ENCODE data around the gene CASP2. TPM values are rescaled to one million over a fixed set of nuclear protein-coding genes. Genes with fewer than 3 reads are reported as not detected.
"Not testable (repeated sequence)": the region's sequence is repeated elsewhere in the genome, so short reads cannot be mapped to it uniquely, and the experiment has no call there.

The CASP2 gene
- polyA plus RNA-seq, 2 of the 4 experiments (the other 2 are of a cell fraction): 17.7 to 26.0 TPM

GRCh38 chr7:143259765-143260164 lies 28.4 kb upstream of the CASP2 start:
- WGBS (ENCODE audit: missing lambda C conversion rate): 74% methylated on average over 2 of the region's 2 CpGs
- Histone ChIP-seq H3K4me1 (peaks cover 21% of the 10 kb centered on the region), H3K4me3 (no peak overlapping the region), H3K4me2 (no peak overlapping the region), H3K27ac (no peak overlapping the region), H3K9me3 (no peaks in the 10 kb centered on the region)
- CTCF ChIA-PET: interaction anchor here (4.6 kb wide), 1 partner anchor 19 kb away, joined by 21 read pairs; no protein-coding TSS in a partner anchor
- POLR2A ChIA-PET: interaction anchor here (0.6 kb wide), 1 partner anchor 32 kb away, joined by 4 read pairs; no protein-coding TSS in a partner anchor
- TF ChIP-seq RFX5 (IDR thresholded peaks at IDR 0.05): no peak
- TF ChIP-seq FOSL2 (IDR thresholded peaks at IDR 0.05): no peak
- peak; percentile 65 for TF ChIP-seq FOSL2 (CRISPR knock-in tag; IDR thresholded peaks at IDR 0.05)
- ATAC-seq: no peak
- FAIRE-seq: no peak
- DNase-seq (ENCODE audit: low read depth in 1 of 2, low spot score in 1 of 2): peak in 1 of 2 experiments; percentile 35

DNA sequence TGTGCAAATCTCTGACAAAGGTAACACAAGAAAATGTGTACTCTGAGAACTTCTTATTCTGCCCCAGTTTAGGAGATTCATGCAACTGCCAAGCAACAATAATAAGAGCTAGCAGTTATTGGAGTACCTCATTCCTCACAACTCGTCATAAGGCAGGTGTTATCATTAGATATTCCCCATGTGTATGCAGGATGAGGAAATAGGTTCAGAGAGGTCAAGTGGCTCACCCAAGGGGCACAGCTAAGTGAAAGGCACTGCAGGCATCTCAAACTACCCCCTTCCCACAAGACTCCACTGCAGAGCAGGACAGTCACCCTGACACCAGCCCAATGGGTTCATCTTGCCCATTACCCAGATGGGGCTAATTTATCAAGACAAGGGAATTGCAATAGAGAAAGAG lies 26.2 kb upstream of the CASP2 start:
- CTCF ChIA-PET: interaction anchor here (2.4 kb wide), 1 partner anchor 22 kb away, joined by 15 read pairs; no protein-coding TSS in a partner anchor
- ATAC-seq: no peak
- POLR2A ChIA-PET: interaction anchor here (2.0 kb wide), 1 partner anchor 26 kb away, joined by 19 read pairs; the partner anchor contains the start of gene CASP2
- WGBS (ENCODE audit: missing lambda C conversion rate): 79% methylated on average over 1 of the region's 1 CpG
- no peak overlapping the region for H3K27ac ChIP-seq
- H3K4me1 ChIP-seq: peaks cover 22% of the 10 kb centered on the region
- no peaks in the 10 kb centered on the region for H3K9me3 ChIP-seq
- TF ChIP-seq SREBF2 (IDR thresholded peaks at IDR 0.05): no peak
- TF ChIP-seq FOXS1 (CRISPR knock-in tag; IDR thresholded peaks at IDR 0.05): no peak
- TF ChIP-seq HEYL (CRISPR knock-in tag; IDR thresholded peaks at IDR 0.05): no peak
- TF ChIP-seq, protein P1, sequence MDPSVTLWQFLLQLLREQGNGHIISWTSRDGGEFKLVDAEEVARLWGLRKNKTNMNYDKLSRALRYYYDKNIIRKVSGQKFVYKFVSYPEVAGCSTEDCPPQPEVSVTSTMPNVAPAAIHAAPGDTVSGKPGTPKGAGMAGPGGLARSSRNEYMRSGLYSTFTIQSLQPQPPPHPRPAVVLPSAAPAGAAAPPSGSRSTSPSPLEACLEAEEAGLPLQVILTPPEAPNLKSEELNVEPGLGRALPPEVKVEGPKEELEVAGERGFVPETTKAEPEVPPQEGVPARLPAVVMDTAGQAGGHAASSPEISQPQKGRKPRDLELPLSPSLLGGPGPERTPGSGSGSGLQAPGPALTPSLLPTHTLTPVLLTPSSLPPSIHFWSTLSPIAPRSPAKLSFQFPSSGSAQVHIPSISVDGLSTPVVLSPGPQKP (IDR thresholded peaks at IDR 0.05; ENCODE audit: low read depth, low read length): no peak
- no peak for TF ChIP-seq TP53 (CRISPR knock-in tag; IDR thresholded peaks at IDR 0.05)
- TF ChIP-seq, protein P2, sequence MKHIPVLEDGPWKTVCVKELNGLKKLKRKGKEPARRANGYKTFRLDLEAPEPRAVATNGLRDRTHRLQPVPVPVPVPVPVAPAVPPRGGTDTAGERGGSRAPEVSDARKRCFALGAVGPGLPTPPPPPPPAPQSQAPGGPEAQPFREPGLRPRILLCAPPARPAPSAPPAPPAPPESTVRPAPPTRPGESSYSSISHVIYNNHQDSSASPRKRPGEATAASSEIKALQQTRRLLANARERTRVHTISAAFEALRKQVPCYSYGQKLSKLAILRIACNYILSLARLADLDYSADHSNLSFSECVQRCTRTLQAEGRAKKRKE (CRISPR knock-in tag; IDR thresholded peaks at IDR 0.05; ENCODE audit: low read depth): no peak
- no peak for FAIRE-seq
- no peak overlapping the region for H3K4me2 ChIP-seq
- H3K4me3 ChIP-seq: no peak overlapping the region
- DNase-seq (ENCODE audit: low read depth in 1 of 2, low spot score in 1 of 2): no peak

DNA sequence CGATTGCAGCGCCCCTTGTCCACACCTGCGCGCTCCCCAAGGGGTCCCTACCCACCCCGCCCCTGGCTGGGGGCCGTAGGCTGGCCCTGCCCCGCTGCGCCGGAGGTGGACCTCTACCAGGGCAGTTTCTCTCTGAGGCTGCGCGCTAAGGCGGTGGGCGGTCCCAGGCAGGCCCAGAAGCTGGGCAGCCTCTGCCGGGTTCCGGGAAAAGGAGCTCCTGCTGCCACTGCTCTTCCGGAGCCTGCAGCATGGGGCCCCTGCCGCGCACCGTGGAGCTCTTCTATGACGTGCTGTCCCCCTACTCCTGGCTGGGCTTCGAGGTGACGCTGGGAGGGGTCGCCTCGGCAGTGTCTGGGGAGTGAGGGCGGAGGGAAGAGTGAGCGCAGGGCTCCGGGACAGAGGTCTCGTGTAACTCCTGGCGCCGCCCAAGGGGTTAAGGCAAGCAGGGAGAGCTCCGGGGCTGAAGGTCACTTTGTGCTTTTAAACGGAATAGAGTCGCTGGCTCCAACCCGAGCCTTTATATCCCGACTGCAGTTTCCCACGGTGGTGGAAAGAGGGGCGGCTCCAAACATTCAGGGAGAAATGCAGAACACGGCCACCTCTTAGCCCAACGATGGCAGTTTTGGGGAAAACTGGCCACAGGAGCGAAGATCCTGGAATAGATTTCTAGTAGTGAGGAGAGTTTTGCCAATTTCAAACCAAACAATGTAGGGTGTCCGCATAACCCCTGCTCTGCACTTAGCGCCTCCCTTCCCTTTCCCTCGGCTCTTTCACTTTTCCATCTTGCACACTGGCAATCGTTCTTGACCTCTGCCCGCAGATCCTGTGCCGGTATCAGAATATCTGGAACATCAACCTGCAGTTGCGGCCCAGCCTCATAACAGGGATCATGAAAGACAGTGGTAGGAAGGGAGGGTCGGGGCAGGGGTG lies 24.6 kb upstream of the CASP2 start, which contains the start of gene GSTK1:
Gene GSTK1 (plus strand): TSS at position 176 of the 930 bp plus-strand sequence. CDS start 73 bp downstream, at position 249.
- TF ChIP-seq POLR2A (IDR thresholded peaks at IDR 0.05; ENCODE audit: low read length) (peak; percentile 98), ZC3H11A (IDR thresholded peaks at IDR 0.05) (no peak), KDM5A (IDR thresholded peaks at IDR 0.05) (0 out of 2 replicates have a peak, but pooled peaks have one; percentile 18), JUNB (IDR thresholded peaks at IDR 0.05) (no peak), FOSL2 (IDR thresholded peaks at IDR 0.05) (no peak), FOSL2 (CRISPR knock-in tag; IDR thresholded peaks at IDR 0.05) (no peak), BCL3 (IDR thresholded peaks at IDR 0.05) (peak; percentile 87; the same call in 2 of the 3 replicates), NR3C1 (IDR thresholded peaks at IDR 0.05) (no peak), ESRRA (IDR thresholded peaks at IDR 0.05; ENCODE audit: borderline replicate concordance, low read length) (0 out of 2 replicates have a peak, but pooled peaks have one; percentile 14), PHF8 (IDR thresholded peaks at IDR 0.05; ENCODE audit: borderline replicate concordance, low read depth) (peak; percentile 81; the same call in 1 of the 2 replicates), MAX (IDR thresholded peaks at IDR 0.05) (peak; percentile 80), MAZ (IDR thresholded peaks at IDR 0.05; ENCODE audit: borderline replicate concordance, low read depth, low read length) (no peak), JUN (IDR thresholded peaks at IDR 0.05) (peak in 1 of 2 experiments; percentile 72; a peak in 2 of 5 replicates)
- TF ChIP-seq, protein P3, sequence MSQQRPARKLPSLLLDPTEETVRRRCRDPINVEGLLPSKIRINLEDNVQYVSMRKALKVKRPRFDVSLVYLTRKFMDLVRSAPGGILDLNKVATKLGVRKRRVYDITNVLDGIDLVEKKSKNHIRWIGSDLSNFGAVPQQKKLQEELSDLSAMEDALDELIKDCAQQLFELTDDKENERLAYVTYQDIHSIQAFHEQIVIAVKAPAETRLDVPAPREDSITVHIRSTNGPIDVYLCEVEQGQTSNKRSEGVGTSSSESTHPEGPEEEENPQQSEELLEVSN (IDR thresholded peaks at IDR 0.05; ENCODE audit: borderline replicate concordance, low read depth): peak; percentile 43; the same call in 1 of the 2 replicates
- TF ChIP-seq, protein P2 (CRISPR knock-in tag; IDR thresholded peaks at IDR 0.05; ENCODE audit: low read depth): no peak
- DNase-seq (ENCODE audit: low read depth in 1 of 2, low spot score in 1 of 2): peak; percentile 64 to 89
- Histone ChIP-seq H3K27ac (peak within 1 kb of the TSS; percentile 88 to 90), H3K9me3 (no peaks in the 10 kb centered on the region), H3K4me2 (peak within 1 kb of the TSS; percentile 77), H3K4me3 (peak within 1 kb of the TSS; percentile 81), H3K4me1 (peaks cover 18% of the 10 kb centered on the region)
- no peak for FAIRE-seq
- POLR2A ChIA-PET: interaction anchor here (1.0 to 2.0 kb wide), 6 partner anchors 9 to 46 kb away, joined by 3 to 19 read pairs (median 3); partner anchors contain the start of gene CASP2
- 5% methylated on average over 31 of the region's 48 CpGs for WGBS (ENCODE audit: missing lambda C conversion rate)
- CTCF ChIA-PET: interaction anchor here (0.7 to 2.5 kb wide), 7 partner anchors 10 to 146 kb away, joined by 3 to 15 read pairs (median 3); no protein-coding TSS in a partner anchor
- ATAC-seq: peak; percentile 99 to 100

DNA sequence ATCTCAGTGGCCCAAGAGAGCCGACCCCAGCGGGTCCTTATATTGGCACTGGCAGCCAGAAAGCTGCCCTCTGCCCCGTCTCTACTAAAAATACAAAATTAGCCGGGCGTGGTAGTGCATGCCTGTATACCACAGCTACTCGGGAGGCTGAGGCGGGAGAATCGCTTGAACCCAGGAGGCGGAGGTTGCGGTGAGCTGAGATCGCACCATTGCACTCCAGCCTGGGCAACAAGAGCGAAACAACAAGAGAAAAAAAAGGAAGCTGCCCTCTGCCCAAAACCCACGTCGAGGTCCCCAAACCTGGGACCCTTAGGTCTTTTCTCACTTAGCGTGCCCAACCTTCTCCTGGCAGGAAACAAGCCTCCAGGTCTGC lies 24.0 kb upstream of the CASP2 start:
- POLR2A ChIA-PET: interaction anchor here (2.0 kb wide), 1 partner anchor 24 kb away, joined by 19 read pairs; the partner anchor contains the start of gene CASP2
- Histone ChIP-seq H3K27ac (peak overlapping the region; percentile 88 to 90), H3K4me3 (peak overlapping the region; percentile 81), H3K4me1 (peaks cover 15% of the 10 kb centered on the region), H3K4me2 (peak overlapping the region; percentile 77)
- not testable (repeated sequence) for FAIRE-seq; H3K9me3 ChIP-seq; DNase-seq (ENCODE audit: low read depth in 1 of 2, low spot score in 1 of 2)
- WGBS (ENCODE audit: missing lambda C conversion rate): 76% methylated on average over 15 of the region's 15 CpGs
- CTCF ChIA-PET: interaction anchor here (0.9 to 2.5 kb wide), 3 partner anchors 24 to 116 kb away, joined by 4 to 15 read pairs (median 9); no protein-coding TSS in a partner anchor
- peak in 1 of 2 experiments; percentile 2; a peak in 1 of 6 replicates for ATAC-seq

All from A549 (cell line).